GM23248 (cell line): ENCODE results near the gene ATP6V0E2.

Source experiments
- EZH2 ChIP-seq: fragments of 200-600 bp; sonication (generic); IDR thresholded peaks from 2 replicates; pipeline ENCODE4 v1.6.1; 2018; ENCODE audit warnings: antibody characterized with exemption, mild to moderate bottlenecking; ENCODE audit not compliant: insufficient read depth, poor library complexity, severe bottlenecking
- EZH2phosphoT487 ChIP-seq: fragments of 200-600 bp; sonication (generic); IDR thresholded peaks from 2 replicates; pipeline ENCODE4 v1.6.1; 2018; ENCODE audit warnings: antibody characterized with exemption, moderate library complexity, mild to moderate bottlenecking, low read depth; ENCODE audit not compliant: insufficient read depth

- TF ChIP-seq EZH2 (no peak), EZH2phosphoT487 (no peak)
Measured at GRCh38 chr7:149837564-149838223, 36.1 kb upstream of the ATP6V0E2 start.
